GM12801 (cell line): ENCODE data around the gene REM2.

Source experiments
- CTCF ChIP-seq: IDR thresholded peaks from one replicate; pipeline ENCODE4 v1.5.1; 2011; ENCODE audit warnings: control low read depth; ENCODE audit not compliant: insufficient read length; ENCODE audit errors: extremely low read depth

Gene REM2

GRCh38 chr14:22892488-22892887 is 9.5 kb downstream of the REM2 start:
- no peak for TF ChIP-seq CTCF

- TF ChIP-seq CTCF: no peak
These were observed 10.7 kb downstream of the REM2 start for GRCh38 chr14:22893706-22894105.

- no peak for TF ChIP-seq CTCF
These were observed 12.4 kb downstream of the REM2 start for GRCh38 chr14:22895402-22895801.

GRCh38 chr14:22896356-22896755 is 13.3 kb downstream of the REM2 start:
- TF ChIP-seq CTCF: no peak

- no peak for TF ChIP-seq CTCF
These were observed 13.7 kb downstream of the REM2 start for GRCh38 chr14:22896760-22897159.

GRCh38 chr14:22897357-22897756 is 14.3 kb downstream of the REM2 start:
- no peak for TF ChIP-seq CTCF

GRCh38 chr14:22898302-22899090 is 15.5 kb downstream of the REM2 start:
- no peak for TF ChIP-seq CTCF
